Measurements from ENCODE around the gene STAG2. TPM values are rescaled to one million over a fixed set of nuclear protein-coding genes. Genes with fewer than 3 reads are reported as not detected.

Gene STAG2
- total RNA-seq, 1 experiment from 2014 or later: 119 TPM

GRCh38 chrX:123962006-123962467 lies 531 bp downstream of the STAG2 start:
- Histone ChIP-seq H3K4me3 (ENCODE audit: low read depth, low read length, poor library complexity, severe bottlenecking) (peak overlapping the region; percentile 72), H3K9me3 (ENCODE audit: low read depth, low read length, poor library complexity, severe bottlenecking) (no peaks in the 10 kb centered on the region), H3K27me3 (replicated peaks; ENCODE audit: insufficient read depth, low read depth, low read length, poor library complexity) (no peaks in the 10 kb centered on the region), H3K4me1 (ENCODE audit: insufficient read depth, low read length, poor library complexity, severe bottlenecking) (peaks cover 5% of the 10 kb centered on the region), H3K36me3 (ENCODE audit: insufficient read depth, low read length, poor library complexity, severe bottlenecking) (no peaks in the 10 kb centered on the region), H3K27ac (ENCODE audit: low read depth, low read length, poor library complexity, severe bottlenecking) (peak overlapping the region; percentile 99)
- DNase-seq (ENCODE audit: low spot score): no peak
- POLR2A ChIA-PET (ENCODE audit: low non-redundant PET): no interaction called here
- intact Hi-C loops (cut with micrococcal nuclease; ENCODE audit: unreplicated experiment): loop anchor here (5.0 to 10.0 kb wide), 4 partner anchors 55 to 423 kb away; no protein-coding TSS in a partner anchor
- TF ChIP-seq CTCF (conservative IDR thresholded peaks at IDR 0.05; ENCODE audit: low read depth, low read length): no peak
- no peak for TF ChIP-seq EZH2 (IDR thresholded peaks at IDR 0.05; ENCODE audit: borderline replicate concordance, low read depth, low read length, poor library complexity, severe bottlenecking)
- CTCF ChIA-PET: no interaction called here
- no TSS peak for BruUV-seq (replicated peaks)

DNA sequence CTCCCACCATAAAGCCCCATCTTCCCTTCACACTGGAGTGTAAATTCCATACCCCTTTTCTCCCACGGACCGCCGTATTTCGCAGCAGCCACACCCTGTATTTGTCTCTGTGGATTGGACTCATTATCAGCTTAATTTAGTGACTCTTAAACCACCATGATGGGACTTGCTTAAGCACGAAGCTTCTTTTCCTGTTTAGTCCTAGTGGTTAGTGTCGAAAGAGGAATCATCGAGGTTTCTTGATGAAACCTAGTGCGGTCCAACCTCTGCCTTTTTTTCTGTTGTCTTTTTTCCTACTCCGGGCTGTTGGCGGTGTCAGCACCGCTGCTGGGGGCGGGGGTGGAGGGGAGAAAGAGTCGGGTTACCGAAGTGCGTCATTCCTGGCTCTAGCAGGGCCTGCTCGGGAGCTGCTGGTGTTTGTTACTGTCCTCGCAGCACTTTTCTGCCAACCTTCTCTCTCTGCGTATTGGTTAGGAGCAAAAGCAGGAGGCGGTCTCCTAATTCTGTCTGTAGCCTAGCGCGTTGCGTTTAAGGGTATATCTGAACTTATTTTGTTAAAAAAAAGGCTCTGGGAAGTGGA lies 1.4 kb downstream of the STAG2 start:
- intact Hi-C loops (cut with micrococcal nuclease; ENCODE audit: unreplicated experiment): loop anchor here (5.0 to 10.0 kb wide), 4 partner anchors 54 to 422 kb away; no protein-coding TSS in a partner anchor
- peak overlapping the region; percentile 72 for H3K4me3 ChIP-seq (ENCODE audit: low read depth, low read length, poor library complexity, severe bottlenecking)
- ChIA-PET POLR2A (ENCODE audit: low non-redundant PET) (no interaction called here), CTCF (no interaction called here)
- H3K4me1 ChIP-seq (ENCODE audit: insufficient read depth, low read length, poor library complexity, severe bottlenecking): peaks cover 5% of the 10 kb centered on the region
- H3K36me3 ChIP-seq (ENCODE audit: insufficient read depth, low read length, poor library complexity, severe bottlenecking): no peaks in the 10 kb centered on the region
- no peaks in the 10 kb centered on the region for H3K9me3 ChIP-seq (ENCODE audit: low read depth, low read length, poor library complexity, severe bottlenecking)
- peak; percentile 93 for DNase-seq (ENCODE audit: low spot score)
- peak overlapping the region; percentile 99 for H3K27ac ChIP-seq (ENCODE audit: low read depth, low read length, poor library complexity, severe bottlenecking)
- BruUV-seq (replicated peaks): no TSS peak
- no peak for TF ChIP-seq CTCF (conservative IDR thresholded peaks at IDR 0.05; ENCODE audit: low read depth, low read length)
- TF ChIP-seq EZH2 (IDR thresholded peaks at IDR 0.05; ENCODE audit: borderline replicate concordance, low read depth, low read length, poor library complexity, severe bottlenecking): no peak
- no peaks in the 10 kb centered on the region for H3K27me3 ChIP-seq (replicated peaks; ENCODE audit: insufficient read depth, low read depth, low read length, poor library complexity)

- Histone ChIP-seq H3K36me3 (ENCODE audit: insufficient read depth, low read length, poor library complexity, severe bottlenecking) (no peaks in the 10 kb centered on the region), H3K4me1 (ENCODE audit: insufficient read depth, low read length, poor library complexity, severe bottlenecking) (peaks cover 5% of the 10 kb centered on the region), H3K27me3 (replicated peaks; ENCODE audit: insufficient read depth, low read depth, low read length, poor library complexity) (no peaks in the 10 kb centered on the region), H3K27ac (ENCODE audit: low read depth, low read length, poor library complexity, severe bottlenecking) (no peak overlapping the region), H3K9me3 (ENCODE audit: low read depth, low read length, poor library complexity, severe bottlenecking) (no peaks in the 10 kb centered on the region), H3K4me3 (ENCODE audit: low read depth, low read length, poor library complexity, severe bottlenecking) (peak overlapping the region; percentile 72)
- no peak for DNase-seq (ENCODE audit: low spot score)
- ChIA-PET POLR2A (ENCODE audit: low non-redundant PET) (no interaction called here), CTCF (interaction anchor here (0.8 kb wide), 1 partner anchor 12 kb away, joined by 4 read pairs; no protein-coding TSS in a partner anchor)
- no TSS peak for BruUV-seq (replicated peaks)
- no peak for TF ChIP-seq CTCF (conservative IDR thresholded peaks at IDR 0.05; ENCODE audit: low read depth, low read length)
- no peak for TF ChIP-seq EZH2 (IDR thresholded peaks at IDR 0.05; ENCODE audit: borderline replicate concordance, low read depth, low read length, poor library complexity, severe bottlenecking)
- intact Hi-C loops (cut with micrococcal nuclease; ENCODE audit: unreplicated experiment): loop anchor here (5.0 to 10.0 kb wide), 4 partner anchors 53 to 421 kb away; no protein-coding TSS in a partner anchor
Observed at GRCh38 chrX:123964156-123964834, 2.8 kb downstream of the STAG2 start.

Data from A673 (cell line).